PC-9 (cell line): ENCODE measurements around the gene CDY2B. TPM values are rescaled to one million over a fixed set of nuclear protein-coding genes. Genes with fewer than 3 reads are reported as not detected.
"Not testable (repeated sequence)": the region's sequence is repeated elsewhere in the genome, so short reads cannot be mapped to it uniquely, and the experiment has no call there.

Experiments used
- BruUV-seq: library from RNA; stranded (reverse); fragments of 400-500 nt; replicated peaks from 2 replicates; lab custom pipeline; 2021; lab: Mats Ljungman, UMichigan
- CTCF ChIA-PET: fragments of 300-600 bp; sonication (Branson Sonifier 250); formaldehyde crosslinking; loops from one replicate; lab custom pipeline; 2022; ENCODE audit warnings: antibody characterized with exemption; lab: Charles Lee
- POLR2A ChIA-PET: fragments of 300-600 bp; sonication (Branson Sonifier 250); formaldehyde crosslinking; loops from one replicate; lab custom pipeline; 2022; ENCODE audit warnings: antibody characterized with exemption; ENCODE audit not compliant: unreplicated experiment; lab: Charles Lee
- DNase-seq, 2 experiments: peaks; one replicate each; pipeline versions ENCODE4 v3.0.0 to v3.0.0-alpha.2; 2015 to 2022; ENCODE audit warnings: mixed read lengths in 1 of 2
- H2AFZ ChIP-seq: fragments of 200-600 bp; sonication (generic); 2 replicates; pipeline ENCODE4 v1.8.1; 2017; ENCODE audit warnings: antibody characterized with exemption
- H3F3A ChIP-seq: fragments of 200-600 bp; sonication (generic); 2 replicates; pipeline ENCODE4 v1.8.1; 2017; ENCODE audit warnings: antibody characterized with exemption, mild to moderate bottlenecking, low read depth; ENCODE audit not compliant: insufficient read depth
- H3K27ac ChIP-seq: fragments of 200-600 bp; sonication (generic); 2 replicates; pipeline ENCODE4 v1.6.1; 2016; ENCODE audit warnings: mixed run types
- H3K27me3 ChIP-seq: fragments of 200-600 bp; sonication (generic); 2 replicates; pipeline ENCODE4 v1.6.1; 2016; ENCODE audit warnings: low read depth, mixed run types; ENCODE audit not compliant: insufficient read depth
- H3K36me3 ChIP-seq: fragments of 200-600 bp; sonication (generic); 2 replicates; pipeline ENCODE4 v1.6.1; 2016; ENCODE audit warnings: low read depth, mixed run types
- H3K4me1 ChIP-seq: fragments of 200-600 bp; sonication (generic); replicated peaks from 2 replicates; pipeline ENCODE4 v1.6.1; 2016; ENCODE audit warnings: mixed run types; ENCODE audit not compliant: insufficient read depth
- H3K4me2 ChIP-seq: fragments of 200-600 bp; sonication (generic); 2 replicates; pipeline ENCODE4 v1.6.1; 2017; ENCODE audit warnings: mixed run types
- H3K4me3 ChIP-seq: fragments of 200-600 bp; sonication (generic); 2 replicates; pipeline ENCODE4 v1.6.1; 2016; ENCODE audit warnings: mixed run types
- H3K79me2 ChIP-seq: fragments of 200-600 bp; sonication (generic); 2 replicates; pipeline ENCODE4 v1.6.1; 2017; ENCODE audit warnings: low read depth, mixed run types
- H3K9me2 ChIP-seq: fragments of 200-600 bp; sonication (generic); 2 replicates; pipeline ENCODE4 v1.8.1; 2017; ENCODE audit warnings: mild to moderate bottlenecking; ENCODE audit not compliant: insufficient read depth
- H3K9me3 ChIP-seq: fragments of 200-600 bp; sonication (generic); 2 replicates; pipeline ENCODE4 v1.8.1; 2016; ENCODE audit warnings: low read depth; ENCODE audit not compliant: insufficient read depth
- H4K20me1 ChIP-seq: fragments of 200-600 bp; sonication (generic); 2 replicates; pipeline ENCODE4 v1.8.1; 2017; ENCODE audit not compliant: insufficient read depth
- intact Hi-C: fragments of 100-400 bp; cut with micrococcal nuclease; formaldehyde crosslinking; loops from one replicate; pipeline ENCODE4 v1.10.0; 2022; ENCODE audit not compliant: unreplicated experiment
- total RNA-seq: library from RNA; stranded (reverse); gene quantifications from 2 replicates; pipeline ENCODE4 v1.2.3, GENCODE V29; 2021

Gene CDY2B
- total RNA-seq, 1 experiment from 2014 or later, result not detected

- H4K20me1 ChIP-seq, H3K4me1 ChIP-seq, H3K79me2 ChIP-seq, H3K4me3 ChIP-seq, DNase-seq, H3K27me3 ChIP-seq, intact Hi-C loops, H3K27ac ChIP-seq, H3F3A ChIP-seq, CTCF ChIA-PET, H2AFZ ChIP-seq, H3K9me3 ChIP-seq, H3K4me2 ChIP-seq, POLR2A ChIA-PET, BruUV-seq, H3K36me3 ChIP-seq, H3K9me2 ChIP-seq: not testable (repeated sequence)
Observed at GRCh38 chrY:17870737-17871136, 9.3 kb downstream of the CDY2B start.

GRCh38 chrY:17867850-17868249 lies 12.2 kb downstream of the CDY2B start:
- BruUV-seq, H3K4me2 ChIP-seq, CTCF ChIA-PET, H2AFZ ChIP-seq, H3K4me3 ChIP-seq, H3F3A ChIP-seq, H3K4me1 ChIP-seq, H4K20me1 ChIP-seq, intact Hi-C loops, H3K27me3 ChIP-seq, H3K36me3 ChIP-seq, POLR2A ChIA-PET, DNase-seq, H3K9me3 ChIP-seq, H3K79me2 ChIP-seq, H3K9me2 ChIP-seq, H3K27ac ChIP-seq: not testable (repeated sequence)

- H3K36me3 ChIP-seq, H3K27ac ChIP-seq, H3F3A ChIP-seq, H4K20me1 ChIP-seq, H3K9me3 ChIP-seq, H3K79me2 ChIP-seq, H2AFZ ChIP-seq, DNase-seq, CTCF ChIA-PET, intact Hi-C loops, POLR2A ChIA-PET, BruUV-seq, H3K4me2 ChIP-seq, H3K9me2 ChIP-seq, H3K4me1 ChIP-seq, H3K4me3 ChIP-seq, H3K27me3 ChIP-seq: not testable (repeated sequence)
Observed at GRCh38 chrY:17860634-17861033, 19.4 kb downstream of the CDY2B start.

GRCh38 chrY:17856963-17857848 lies 22.8 kb downstream of the CDY2B start:
- not testable (repeated sequence) for H3F3A ChIP-seq

GRCh38 chrY:17856508-17856907 lies 23.5 kb downstream of the CDY2B start:
- H3K4me2 ChIP-seq, DNase-seq, H3K9me3 ChIP-seq, intact Hi-C loops, H3K79me2 ChIP-seq, BruUV-seq, H4K20me1 ChIP-seq, H3K4me1 ChIP-seq, H2AFZ ChIP-seq, H3K36me3 ChIP-seq, H3K27ac ChIP-seq, CTCF ChIA-PET, H3K4me3 ChIP-seq, POLR2A ChIA-PET, H3K27me3 ChIP-seq, H3K9me2 ChIP-seq, H3F3A ChIP-seq: not testable (repeated sequence)

More at GRCh38 chrY:17856963-17857848, 22.8 kb downstream of the CDY2B start:
- intact Hi-C loops, CTCF ChIA-PET, H4K20me1 ChIP-seq, H3K4me1 ChIP-seq, H3K36me3 ChIP-seq, H3K9me3 ChIP-seq, POLR2A ChIA-PET, H3K9me2 ChIP-seq, H3K27ac ChIP-seq, H3K27me3 ChIP-seq, H3K79me2 ChIP-seq, H3K4me3 ChIP-seq, H2AFZ ChIP-seq, H3K4me2 ChIP-seq, BruUV-seq, DNase-seq: not testable (repeated sequence)

- H3K4me2 ChIP-seq, DNase-seq, H3K79me2 ChIP-seq, H3K9me3 ChIP-seq, POLR2A ChIA-PET, H3K36me3 ChIP-seq, H4K20me1 ChIP-seq, H3K27ac ChIP-seq, CTCF ChIA-PET, intact Hi-C loops, H3K9me2 ChIP-seq, H3K4me1 ChIP-seq, H3K4me3 ChIP-seq, H3F3A ChIP-seq, H3K27me3 ChIP-seq, BruUV-seq, H2AFZ ChIP-seq: not testable (repeated sequence)
Observed at GRCh38 chrY:17849131-17849530, 30.9 kb downstream of the CDY2B start.

GRCh38 chrY:17832149-17832548 lies 47.9 kb downstream of the CDY2B start:
- H3K4me2 ChIP-seq, H3K36me3 ChIP-seq, H3F3A ChIP-seq, H3K4me3 ChIP-seq, H3K79me2 ChIP-seq, H3K4me1 ChIP-seq, POLR2A ChIA-PET, CTCF ChIA-PET, BruUV-seq, H4K20me1 ChIP-seq, DNase-seq, H3K27me3 ChIP-seq, intact Hi-C loops, H2AFZ ChIP-seq, H3K9me3 ChIP-seq, H3K27ac ChIP-seq, H3K9me2 ChIP-seq: not testable (repeated sequence)
